Measurements from ENCODE around the gene ZP3. TPM values are rescaled to one million over a fixed set of nuclear protein-coding genes. Genes with fewer than 3 reads are reported as not detected.
"Not testable (repeated sequence)": the region's sequence is repeated elsewhere in the genome, so short reads cannot be mapped to it uniquely, and the experiment has no call there.

ZP3 gene
- total RNA-seq, 2 experiments from 2014 or later, result 0.48 to 2.0 TPM

- H3K4me2 ChIP-seq (ENCODE audit: low read length), result no peak overlapping the region
- H3K4me3 ChIP-seq (ENCODE audit: low read depth, low read length, poor library complexity, severe bottlenecking), result no peak overlapping the region
- no TSS peak for BruUV-seq (replicated peaks)
- POLR2A ChIA-PET, result no interaction called here
- no peaks in the 10 kb centered on the region for H3K36me3 ChIP-seq (ENCODE audit: insufficient read depth, low read length)
- H4K20me1 ChIP-seq (ENCODE audit: insufficient read depth, low read length), result no peaks in the 10 kb centered on the region
- intact Hi-C loops (cut with micrococcal nuclease; ENCODE audit: unreplicated experiment), result no loop called here
- no peaks in the 10 kb centered on the region for H3K9me2 ChIP-seq (ENCODE audit: insufficient read depth, low read length)
- CTCF ChIA-PET (ENCODE audit: unreplicated experiment), result no interaction called here
- peaks cover 6% of the 10 kb centered on the region for H3K4me1 ChIP-seq (ENCODE audit: insufficient read depth, low read length, poor library complexity, severe bottlenecking)
- no peak for TF ChIP-seq CTCF (conservative IDR thresholded peaks at IDR 0.05; ENCODE audit: low read length)
- no peak for TF ChIP-seq EZH2phosphoT487 (IDR thresholded peaks at IDR 0.05; ENCODE audit: borderline replicate concordance, low read depth, low read length)
- no peak overlapping the region for H3K27ac ChIP-seq (ENCODE audit: low read depth, low read length, poor library complexity, severe bottlenecking)
- no peak for DNase-seq (ENCODE audit: low spot score)
- H3K79me2 ChIP-seq (ENCODE audit: insufficient read depth, low read depth, low read length), result no peaks in the 10 kb centered on the region
- H2AFZ ChIP-seq (ENCODE audit: low read length), result no peak overlapping the region
- H3K9me3 ChIP-seq (ENCODE audit: low read length), result no peaks in the 10 kb centered on the region
These were observed 41.4 kb upstream of the ZP3 start for GRCh38 chr7:76383089-76383944.

- no peaks in the 10 kb centered on the region for H4K20me1 ChIP-seq (ENCODE audit: insufficient read depth, low read length)
- no peak overlapping the region for H3K4me2 ChIP-seq (ENCODE audit: low read length)
- no peak overlapping the region for H2AFZ ChIP-seq (ENCODE audit: low read length)
- no peaks in the 10 kb centered on the region for H3K79me2 ChIP-seq (ENCODE audit: insufficient read depth, low read depth, low read length)
- H3K4me3 ChIP-seq (ENCODE audit: low read depth, low read length, poor library complexity, severe bottlenecking), result no peak overlapping the region
- no peak for TF ChIP-seq EZH2phosphoT487 (IDR thresholded peaks at IDR 0.05; ENCODE audit: borderline replicate concordance, low read depth, low read length)
- TF ChIP-seq CTCF (conservative IDR thresholded peaks at IDR 0.05; ENCODE audit: low read length), result no peak
- peaks cover 5% of the 10 kb centered on the region for H3K4me1 ChIP-seq (ENCODE audit: insufficient read depth, low read length, poor library complexity, severe bottlenecking)
- ChIA-PET CTCF (ENCODE audit: unreplicated experiment) (no interaction called here), POLR2A (no interaction called here)
- intact Hi-C loops (cut with micrococcal nuclease; ENCODE audit: unreplicated experiment), result no loop called here
- no peaks in the 10 kb centered on the region for H3K9me3 ChIP-seq (ENCODE audit: low read length)
- no TSS peak for BruUV-seq (replicated peaks)
- no peak overlapping the region for H3K27ac ChIP-seq (ENCODE audit: low read depth, low read length, poor library complexity, severe bottlenecking)
- DNase-seq (ENCODE audit: low spot score), result no peak
- no peaks in the 10 kb centered on the region for H3K36me3 ChIP-seq (ENCODE audit: insufficient read depth, low read length)
- no peaks in the 10 kb centered on the region for H3K9me2 ChIP-seq (ENCODE audit: insufficient read depth, low read length)
These were observed 38.0 kb upstream of the ZP3 start for GRCh38 chr7:76386691-76387260.

GRCh38 chr7:76387789-76388188 is 37.0 kb upstream of the ZP3 start:
- CTCF ChIA-PET (ENCODE audit: unreplicated experiment); H3K79me2 ChIP-seq (ENCODE audit: insufficient read depth, low read depth, low read length); BruUV-seq (replicated peaks); H3K9me2 ChIP-seq (ENCODE audit: insufficient read depth, low read length); DNase-seq (ENCODE audit: low spot score); H2AFZ ChIP-seq (ENCODE audit: low read length); H4K20me1 ChIP-seq (ENCODE audit: insufficient read depth, low read length); H3K27ac ChIP-seq (ENCODE audit: low read depth, low read length, poor library complexity, severe bottlenecking); POLR2A ChIA-PET; H3K36me3 ChIP-seq (ENCODE audit: insufficient read depth, low read length); H3K4me3 ChIP-seq (ENCODE audit: low read depth, low read length, poor library complexity, severe bottlenecking); H3K9me3 ChIP-seq (ENCODE audit: low read length); H3K4me2 ChIP-seq (ENCODE audit: low read length); intact Hi-C loops (cut with micrococcal nuclease; ENCODE audit: unreplicated experiment): not testable (repeated sequence)
- H3K4me1 ChIP-seq (ENCODE audit: insufficient read depth, low read length, poor library complexity, severe bottlenecking), result peaks cover 11% of the 10 kb centered on the region

Measured in OCI-LY7 (cell line).